Activated CD4-positive, alpha-beta T cell treated with anti-CD3 and anti-CD28 coated beads, Interleukin-2, amount 10 ng/mL, durations not matched to agents 24 days and 14 days (primary cell): ENCODE data around the gene METTL25. TPM values are rescaled to one million over a fixed set of nuclear protein-coding genes. Genes with fewer than 3 reads are reported as not detected.

Experiments
- DNase-seq: peaks from one replicate; pipeline ENCODE4 v3.0.0; 2022
- H3K27ac Mint-ChIP-seq: one replicate; pipeline ENCODE4 v1.8.0; 2022; ENCODE audit warnings: mild to moderate bottlenecking, mixed read lengths
- H3K27me3 Mint-ChIP-seq: one replicate; pipeline ENCODE4 v1.8.0; 2022; ENCODE audit warnings: mixed read lengths
- H3K36me3 Mint-ChIP-seq: one replicate; pipeline ENCODE4 v1.8.0; 2022; ENCODE audit warnings: low read depth, mild to moderate bottlenecking, mixed read lengths
- H3K4me1 Mint-ChIP-seq: one replicate; pipeline ENCODE4 v1.8.0; 2021; ENCODE audit warnings: mixed read lengths
- H3K4me3 Mint-ChIP-seq: one replicate; pipeline ENCODE4 v1.8.0; 2022; ENCODE audit warnings: mild to moderate bottlenecking, moderate library complexity, mixed read lengths
- H3K9me3 Mint-ChIP-seq: one replicate; pipeline ENCODE4 v1.8.0; 2021; ENCODE audit warnings: mixed read lengths
- intact Hi-C: fragments of 100-400 bp; cut with micrococcal nuclease; formaldehyde crosslinking; loops from one replicate; pipeline ENCODE4 v1.15.1; 2023
- total RNA-seq: library from RNA; stranded (reverse); gene quantifications from 2 replicates; pipeline ENCODE4 v1.2.3, GENCODE V29; 2022

METTL25 gene
- total RNA-seq, 1 donor from 2014 or later: 6.3 TPM

GRCh38 chr12:82414926-82415325 is 56.6 kb downstream of the METTL25 start:
- Mint-ChIP-seq H3K27me3 (no peaks in the 10 kb centered on the region), H3K9me3 (no peaks in the 10 kb centered on the region), H3K4me1 (no peaks in the 10 kb centered on the region), H3K36me3 (no peaks in the 10 kb centered on the region), H3K27ac (no peak overlapping the region), H3K4me3 (no peak overlapping the region)
- intact Hi-C loops: no loop called here
- DNase-seq: no peak

- no peak overlapping the region for H3K4me3 Mint-ChIP-seq
- DNase-seq: no peak
- no peaks in the 10 kb centered on the region for H3K9me3 Mint-ChIP-seq
- H3K36me3 Mint-ChIP-seq: no peaks in the 10 kb centered on the region
- intact Hi-C loops: no loop called here
- no peak overlapping the region for H3K27ac Mint-ChIP-seq
- H3K4me1 Mint-ChIP-seq: no peaks in the 10 kb centered on the region
- H3K27me3 Mint-ChIP-seq: no peaks in the 10 kb centered on the region
Observed at GRCh38 chr12:82415402-82415801, 57.1 kb downstream of the METTL25 start.

- Mint-ChIP-seq H3K36me3 (no peaks in the 10 kb centered on the region), H3K27ac (no peak overlapping the region), H3K4me1 (no peaks in the 10 kb centered on the region), H3K9me3 (no peaks in the 10 kb centered on the region), H3K27me3 (no peaks in the 10 kb centered on the region), H3K4me3 (no peak overlapping the region)
- intact Hi-C loops: no loop called here
- DNase-seq: no peak
Observed at GRCh38 chr12:82425241-82425640, 66.9 kb downstream of the METTL25 start.

- intact Hi-C loops: no loop called here
- H3K27ac Mint-ChIP-seq: no peak overlapping the region
Observed at GRCh38 chr12:82426081-82426480, 67.8 kb downstream of the METTL25 start.

GRCh38 chr12:82426586-82426985 is 68.3 kb downstream of the METTL25 start:
- intact Hi-C loops: no loop called here
- Mint-ChIP-seq H3K4me3 (no peak overlapping the region), H3K4me1 (no peaks in the 10 kb centered on the region), H3K36me3 (no peaks in the 10 kb centered on the region), H3K27me3 (no peaks in the 10 kb centered on the region), H3K9me3 (no peaks in the 10 kb centered on the region), H3K27ac (no peak overlapping the region)
- no peak for DNase-seq

More at GRCh38 chr12:82426081-82426480, 67.8 kb downstream of the METTL25 start:
- Mint-ChIP-seq H3K36me3 (no peaks in the 10 kb centered on the region), H3K4me3 (no peak overlapping the region), H3K4me1 (no peaks in the 10 kb centered on the region), H3K9me3 (no peaks in the 10 kb centered on the region), H3K27me3 (no peaks in the 10 kb centered on the region)
- no peak for DNase-seq

- H3K4me1 Mint-ChIP-seq: no peaks in the 10 kb centered on the region
- no peaks in the 10 kb centered on the region for H3K36me3 Mint-ChIP-seq
- intact Hi-C loops: no loop called here
- no peak for DNase-seq
- H3K27ac Mint-ChIP-seq: no peak overlapping the region
- H3K9me3 Mint-ChIP-seq: no peaks in the 10 kb centered on the region
- no peak overlapping the region for H3K4me3 Mint-ChIP-seq
- H3K27me3 Mint-ChIP-seq: no peaks in the 10 kb centered on the region
Observed at GRCh38 chr12:82430541-82431145, 72.3 kb downstream of the METTL25 start.

GRCh38 chr12:82434392-82434911 is 76.1 kb downstream of the METTL25 start:
- no peak overlapping the region for H3K4me3 Mint-ChIP-seq
- DNase-seq: no peak
- H3K9me3 Mint-ChIP-seq: no peaks in the 10 kb centered on the region
- no peak overlapping the region for H3K27ac Mint-ChIP-seq
- intact Hi-C loops: no loop called here
- no peaks in the 10 kb centered on the region for H3K36me3 Mint-ChIP-seq
- H3K27me3 Mint-ChIP-seq: no peaks in the 10 kb centered on the region
- H3K4me1 Mint-ChIP-seq: peaks cover 6% of the 10 kb centered on the region

- H3K36me3 Mint-ChIP-seq: no peaks in the 10 kb centered on the region
- H3K4me3 Mint-ChIP-seq: no peak overlapping the region
- no peak for DNase-seq
- intact Hi-C loops: no loop called here
- H3K27me3 Mint-ChIP-seq: no peaks in the 10 kb centered on the region
- no peak overlapping the region for H3K27ac Mint-ChIP-seq
- no peaks in the 10 kb centered on the region for H3K9me3 Mint-ChIP-seq
- H3K4me1 Mint-ChIP-seq: peaks cover 6% of the 10 kb centered on the region
Observed at GRCh38 chr12:82436354-82436753, 78.0 kb downstream of the METTL25 start.

GRCh38 chr12:82437744-82438143 is 79.4 kb downstream of the METTL25 start:
- H3K27me3 Mint-ChIP-seq: no peaks in the 10 kb centered on the region
- no peak overlapping the region for H3K4me3 Mint-ChIP-seq
- peak overlapping the region; percentile 12 for H3K27ac Mint-ChIP-seq
- H3K36me3 Mint-ChIP-seq: no peaks in the 10 kb centered on the region
- H3K4me1 Mint-ChIP-seq: peaks cover 6% of the 10 kb centered on the region
- no peaks in the 10 kb centered on the region for H3K9me3 Mint-ChIP-seq
- DNase-seq: no peak
- intact Hi-C loops: no loop called here

GRCh38 chr12:82438356-82438755 is 80.0 kb downstream of the METTL25 start:
- intact Hi-C loops: no loop called here
- H3K27ac Mint-ChIP-seq: peak overlapping the region; percentile 54

GRCh38 chr12:82440885-82441284 is 82.6 kb downstream of the METTL25 start:
- no peaks in the 10 kb centered on the region for H3K9me3 Mint-ChIP-seq
- intact Hi-C loops: no loop called here
- peaks cover 6% of the 10 kb centered on the region for H3K4me1 Mint-ChIP-seq
- H3K36me3 Mint-ChIP-seq: no peaks in the 10 kb centered on the region
- H3K4me3 Mint-ChIP-seq: no peak overlapping the region
- DNase-seq: no peak
- H3K27me3 Mint-ChIP-seq: no peaks in the 10 kb centered on the region
- H3K27ac Mint-ChIP-seq: no peak overlapping the region

More at GRCh38 chr12:82438356-82438755, 80.0 kb downstream of the METTL25 start:
- Mint-ChIP-seq H3K27me3 (no peaks in the 10 kb centered on the region), H3K4me1 (peaks cover 6% of the 10 kb centered on the region), H3K9me3 (no peaks in the 10 kb centered on the region), H3K4me3 (no peak overlapping the region), H3K36me3 (no peaks in the 10 kb centered on the region)
- no peak for DNase-seq

- no peak overlapping the region for H3K4me3 Mint-ChIP-seq
- intact Hi-C loops: no loop called here
- H3K36me3 Mint-ChIP-seq: no peaks in the 10 kb centered on the region
- no peaks in the 10 kb centered on the region for H3K27me3 Mint-ChIP-seq
- H3K9me3 Mint-ChIP-seq: no peaks in the 10 kb centered on the region
- no peaks in the 10 kb centered on the region for H3K4me1 Mint-ChIP-seq
- H3K27ac Mint-ChIP-seq: no peak overlapping the region
- DNase-seq: no peak
Observed at GRCh38 chr12:82448911-82449578, 90.7 kb downstream of the METTL25 start.

GRCh38 chr12:82456633-82457032 is 98.3 kb downstream of the METTL25 start:
- DNase-seq: no peak
- no peaks in the 10 kb centered on the region for H3K27me3 Mint-ChIP-seq
- H3K9me3 Mint-ChIP-seq: no peaks in the 10 kb centered on the region
- no peaks in the 10 kb centered on the region for H3K4me1 Mint-ChIP-seq
- intact Hi-C loops: no loop called here
- H3K27ac Mint-ChIP-seq: no peak overlapping the region
- no peaks in the 10 kb centered on the region for H3K36me3 Mint-ChIP-seq
- no peak overlapping the region for H3K4me3 Mint-ChIP-seq

- H3K4me1 Mint-ChIP-seq: no peaks in the 10 kb centered on the region
- intact Hi-C loops: no loop called here
- no peaks in the 10 kb centered on the region for H3K27me3 Mint-ChIP-seq
- no peak for DNase-seq
- no peak overlapping the region for H3K4me3 Mint-ChIP-seq
- no peaks in the 10 kb centered on the region for H3K36me3 Mint-ChIP-seq
- H3K9me3 Mint-ChIP-seq: no peaks in the 10 kb centered on the region
- H3K27ac Mint-ChIP-seq: no peak overlapping the region
Observed at GRCh38 chr12:82458101-82458500, 99.8 kb downstream of the METTL25 start.
